Right atrium auricular region (tissue), 2 donors: ENCODE data around the gene MCFD2. TPM values are rescaled to one million over a fixed set of nuclear protein-coding genes. Genes with fewer than 3 reads are reported as not detected.

Source experiments
- DNase-seq: peaks from one replicate; pipeline ENCODE4 v3.0.0-alpha.2; 2019; ENCODE audit warnings: low spot score
- H3K27ac ChIP-seq, 2 donors: fragments of 200-600 bp; sonication (generic); 1 replicate in 1 of 2; 2 replicates in 1 of 2; pipeline ENCODE4 v1.5.1; 2016 to 2019
- H3K27me3 ChIP-seq, 2 donors: fragments of 200-600 bp; sonication (generic); one replicate each; pipeline versions ENCODE4 v1.5.1 to v1.6.0; 2017 to 2019
- H3K36me3 ChIP-seq: fragments of 200-600 bp; sonication (generic); one replicate; pipeline ENCODE4 v1.5.1; 2016
- H3K4me1 ChIP-seq, 2 donors: fragments of 200-600 bp; sonication (generic); one replicate each; pipeline versions ENCODE4 v1.5.1 to v1.6.0; 2017 to 2019
- H3K4me3 ChIP-seq, 2 donors: fragments of 200-600 bp; sonication (generic); 1 replicate in 1 of 2; 2 replicates in 1 of 2; pipeline ENCODE4 v1.5.1; 2017 to 2019; ENCODE audit warnings: mild to moderate bottlenecking in 1 of 2, moderate library complexity in 1 of 2
- H3K9me3 ChIP-seq, 2 donors: fragments of 200-600 bp; sonication (generic); one replicate each; pipeline ENCODE4 v1.5.1; 2019
- total RNA-seq, 2 donors: library from RNA; depleted of rRNA; stranded (reverse); fragments of >200 nt; gene quantifications; one replicate each; pipeline ENCODE4 v1.1.0, GENCODE V29; 2016
- TF ChIP-seq, protein P1 (sequence below), 2 donors: fragments of 200-600 bp; sonication (generic); IDR thresholded peaks; one replicate each; pipeline ENCODE4 v1.5.1; 2019; ENCODE audit warnings: antibody characterized with exemption in 2 of 2

Gene MCFD2
- total RNA-seq, 2 donors from 2014 or later: 48.7 to 77.5 TPM

DNA sequence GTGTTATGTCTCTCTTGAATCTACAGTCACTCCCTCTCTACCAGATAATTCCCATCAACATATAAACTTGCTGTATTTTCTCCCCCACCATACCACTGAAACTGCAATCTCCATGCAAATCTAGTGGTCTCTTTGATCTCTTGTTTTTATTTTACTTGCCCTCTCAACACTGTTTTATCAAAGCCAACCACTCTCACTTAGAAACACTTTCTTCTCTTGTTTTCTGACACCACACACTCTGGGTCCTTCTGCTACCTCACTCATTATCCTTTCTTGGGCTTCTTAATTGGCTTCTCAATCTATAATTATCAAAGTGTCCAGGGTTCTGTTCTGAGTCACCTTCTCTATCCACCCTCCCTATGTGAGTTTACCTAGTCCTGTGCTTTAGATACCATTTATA, 2.0 kb upstream of the MCFD2 start:
- no peaks in the 10 kb centered on the region for H3K36me3 ChIP-seq
- DNase-seq: no peak
- no peaks in the 10 kb centered on the region for H3K9me3 ChIP-seq
- H3K27ac ChIP-seq: no peak overlapping the region
- no peaks in the 10 kb centered on the region for H3K27me3 ChIP-seq
- no peak overlapping the region for H3K4me3 ChIP-seq
- TF ChIP-seq, protein P1, sequence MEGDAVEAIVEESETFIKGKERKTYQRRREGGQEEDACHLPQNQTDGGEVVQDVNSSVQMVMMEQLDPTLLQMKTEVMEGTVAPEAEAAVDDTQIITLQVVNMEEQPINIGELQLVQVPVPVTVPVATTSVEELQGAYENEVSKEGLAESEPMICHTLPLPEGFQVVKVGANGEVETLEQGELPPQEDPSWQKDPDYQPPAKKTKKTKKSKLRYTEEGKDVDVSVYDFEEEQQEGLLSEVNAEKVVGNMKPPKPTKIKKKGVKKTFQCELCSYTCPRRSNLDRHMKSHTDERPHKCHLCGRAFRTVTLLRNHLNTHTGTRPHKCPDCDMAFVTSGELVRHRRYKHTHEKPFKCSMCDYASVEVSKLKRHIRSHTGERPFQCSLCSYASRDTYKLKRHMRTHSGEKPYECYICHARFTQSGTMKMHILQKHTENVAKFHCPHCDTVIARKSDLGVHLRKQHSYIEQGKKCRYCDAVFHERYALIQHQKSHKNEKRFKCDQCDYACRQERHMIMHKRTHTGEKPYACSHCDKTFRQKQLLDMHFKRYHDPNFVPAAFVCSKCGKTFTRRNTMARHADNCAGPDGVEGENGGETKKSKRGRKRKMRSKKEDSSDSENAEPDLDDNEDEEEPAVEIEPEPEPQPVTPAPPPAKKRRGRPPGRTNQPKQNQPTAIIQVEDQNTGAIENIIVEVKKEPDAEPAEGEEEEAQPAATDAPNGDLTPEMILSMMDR (IDR thresholded peaks at IDR 0.05): no peak
- peaks cover 0 to 33% of the 10 kb centered on the region in 2 donors for H3K4me1 ChIP-seq

DNA sequence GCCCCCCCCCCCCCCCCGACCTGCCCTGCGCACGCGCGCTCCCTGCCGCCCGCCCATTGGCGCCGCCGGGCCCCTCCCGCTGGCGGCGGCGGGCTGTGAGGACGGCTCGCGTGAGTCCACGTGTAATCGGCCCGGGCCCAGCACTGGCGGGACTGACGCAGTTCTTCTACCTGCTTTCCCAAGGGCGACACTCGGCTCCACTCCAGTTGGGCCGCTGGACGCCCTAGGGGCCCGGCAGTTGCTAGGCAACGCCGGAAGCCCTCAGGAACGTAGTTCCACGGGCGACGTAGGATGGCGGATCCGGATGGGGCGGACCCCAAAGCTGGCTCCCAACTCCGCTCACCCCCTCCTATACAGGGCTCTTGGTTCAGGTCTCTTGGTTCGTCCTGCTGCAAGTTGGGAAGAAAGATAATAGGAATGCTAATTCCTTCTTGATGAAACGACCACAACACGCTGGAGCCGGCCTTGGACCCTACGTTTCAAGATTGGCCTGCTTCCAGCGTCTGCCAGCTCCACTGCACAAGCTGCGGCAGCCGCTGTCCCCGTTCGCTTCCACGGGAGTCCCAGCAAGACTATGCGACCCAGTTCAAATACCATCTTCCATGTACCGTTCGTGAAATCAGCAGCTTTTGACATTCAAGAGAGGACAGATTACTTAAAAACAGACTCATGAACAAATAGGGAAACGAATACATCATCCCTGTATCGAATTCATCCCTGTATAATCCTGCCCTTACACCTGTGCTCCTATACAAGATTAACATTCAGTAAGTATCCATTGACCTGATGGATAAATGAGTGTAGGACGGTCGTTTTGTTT, 415 bp upstream of the MCFD2 start:
- Histone ChIP-seq H3K4me1 (peaks cover 0 to 40% of the 10 kb centered on the region in 2 donors), H3K27ac (peak overlapping the region; percentile 98 to 99), H3K27me3 (no peaks in the 10 kb centered on the region), H3K36me3 (peaks cover 8% of the 10 kb centered on the region), H3K9me3 (no peaks in the 10 kb centered on the region), H3K4me3 (peak overlapping the region; percentile 99 to 100)
- DNase-seq: peak; percentile 97
- TF ChIP-seq, protein P1 (IDR thresholded peaks at IDR 0.05): no peak

DNA sequence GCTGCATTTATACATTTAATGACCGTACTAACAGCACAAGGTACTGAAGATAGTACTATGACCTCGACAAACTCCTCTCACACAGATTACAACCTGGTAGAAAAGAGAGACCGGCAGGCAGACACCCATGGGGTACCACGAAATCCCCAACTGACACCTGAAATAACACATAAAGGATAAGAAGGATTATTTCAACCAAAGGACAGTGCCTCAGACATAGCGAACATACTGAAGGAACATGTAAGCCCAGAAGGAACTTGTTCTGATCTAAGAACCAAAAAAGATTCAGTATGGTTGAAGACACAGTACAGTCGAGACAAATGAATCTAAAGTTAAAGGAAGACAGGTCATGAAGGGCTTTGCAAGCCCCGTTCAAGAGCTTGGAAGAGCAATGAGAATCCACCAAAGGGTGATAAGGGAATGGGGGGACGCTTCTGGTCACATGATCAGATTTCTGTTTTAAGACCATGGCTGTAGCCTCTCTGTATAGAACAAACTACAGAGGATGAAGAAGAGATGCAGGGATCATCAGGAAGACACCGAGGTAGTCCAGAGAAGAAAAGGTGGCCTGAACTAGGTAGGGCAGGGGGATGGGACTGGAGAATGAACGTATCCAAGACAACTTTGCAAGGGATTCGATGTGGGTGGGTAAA, 902 bp downstream of the MCFD2 start:
- TF ChIP-seq, protein P1 (IDR thresholded peaks at IDR 0.05): no peak
- peak overlapping the region; percentile 98 to 99 for H3K27ac ChIP-seq
- no peaks in the 10 kb centered on the region for H3K27me3 ChIP-seq
- peak overlapping the region; percentile 99 to 100 for H3K4me3 ChIP-seq
- peaks cover 11% of the 10 kb centered on the region for H3K36me3 ChIP-seq
- H3K9me3 ChIP-seq: no peaks in the 10 kb centered on the region
- no peak for DNase-seq
- peaks cover 0 to 44% of the 10 kb centered on the region in 2 donors for H3K4me1 ChIP-seq

DNA sequence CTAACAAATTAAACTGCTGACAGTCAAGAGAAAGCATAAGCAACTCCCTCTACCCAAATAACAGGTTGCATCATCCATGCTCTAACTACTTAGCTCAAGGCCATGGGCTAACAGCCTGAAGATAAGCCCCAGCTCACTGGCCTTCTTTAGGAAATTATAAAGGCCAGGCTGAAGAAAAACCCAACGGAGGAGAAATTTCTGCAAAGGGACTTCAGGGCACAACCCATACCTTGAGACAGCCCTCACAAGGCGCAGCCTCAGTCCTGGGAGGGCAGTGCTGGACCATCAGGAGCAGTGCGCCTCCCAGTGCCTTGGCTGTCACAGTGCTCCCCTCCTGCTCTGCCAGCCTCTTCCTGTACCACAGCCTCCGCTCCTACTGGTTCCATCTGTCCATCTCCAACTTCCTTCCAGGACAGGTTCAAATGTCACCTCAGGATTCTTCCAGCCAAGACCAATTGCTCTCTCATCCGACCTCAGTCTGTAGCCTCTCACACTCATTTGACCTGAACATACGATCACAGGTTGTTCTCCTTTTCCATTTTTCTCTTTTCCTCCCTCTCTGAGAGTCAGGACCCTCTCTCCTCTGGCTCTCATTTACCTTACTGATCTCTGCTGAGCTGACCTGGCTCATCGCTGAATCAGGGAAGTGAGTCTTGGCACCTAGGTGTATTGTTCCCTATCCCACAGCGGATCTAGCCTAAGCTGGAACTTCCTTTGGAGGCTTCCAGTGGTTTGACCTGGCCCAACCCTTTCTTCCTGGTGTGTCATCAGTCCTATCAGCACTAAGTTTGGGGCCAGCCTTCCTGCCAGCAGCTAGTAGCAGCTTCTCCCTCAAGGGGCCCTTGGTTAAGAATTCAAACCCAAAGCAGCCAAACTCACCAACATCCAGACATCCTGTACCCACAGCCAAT, 1.9 kb downstream of the MCFD2 start:
- H3K27ac ChIP-seq: peak overlapping the region; percentile 98 to 99
- peaks cover 0 to 46% of the 10 kb centered on the region in 2 donors for H3K4me1 ChIP-seq
- H3K4me3 ChIP-seq: peak overlapping the region in 1 of 2 donors; percentile 99
- no peaks in the 10 kb centered on the region for H3K27me3 ChIP-seq
- DNase-seq: peak; percentile 75
- H3K36me3 ChIP-seq: peaks cover 20% of the 10 kb centered on the region
- TF ChIP-seq, protein P1 (IDR thresholded peaks at IDR 0.05): no peak
- no peaks in the 10 kb centered on the region for H3K9me3 ChIP-seq

DNA sequence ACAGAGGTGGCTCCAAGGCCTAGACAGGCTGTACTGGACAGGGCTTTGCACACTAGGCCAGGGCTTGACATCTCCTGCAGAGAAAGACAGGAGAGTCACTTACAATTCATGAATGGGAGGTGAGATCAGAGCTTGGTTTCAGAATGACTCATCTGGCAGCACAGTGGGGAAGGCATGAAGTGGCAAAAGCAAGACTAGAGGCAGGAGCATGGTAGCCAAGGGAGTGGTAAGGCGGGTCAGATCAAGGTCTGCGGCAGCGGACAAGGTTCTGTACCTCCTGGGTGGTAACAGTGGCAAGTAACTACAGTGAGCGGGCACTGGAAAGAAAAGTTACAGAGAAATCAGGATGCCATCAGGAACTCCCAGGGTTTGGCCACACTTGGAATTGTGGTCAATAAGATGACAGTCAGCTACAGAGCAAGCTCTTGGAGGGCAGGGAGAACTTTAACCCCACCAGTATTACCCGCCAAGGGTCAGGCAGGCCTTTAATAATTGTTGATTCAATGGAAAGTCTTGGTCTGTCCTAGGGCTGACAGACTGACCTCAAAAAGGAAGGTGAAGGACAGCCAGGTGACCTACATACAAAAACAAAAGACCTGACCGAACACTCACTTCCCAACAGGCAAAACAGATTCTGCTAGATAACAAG, 5.7 kb downstream of the MCFD2 start:
- Histone ChIP-seq H3K4me1 (peaks cover 0 to 35% of the 10 kb centered on the region in 2 donors), H3K27me3 (no peaks in the 10 kb centered on the region), H3K36me3 (peaks cover 57% of the 10 kb centered on the region), H3K27ac (peak overlapping the region in 1 of 2 donors; percentile 32), H3K4me3 (no peak overlapping the region), H3K9me3 (no peaks in the 10 kb centered on the region)
- TF ChIP-seq, protein P1 (IDR thresholded peaks at IDR 0.05): no peak
- DNase-seq: no peak
